Skeletal muscle satellite cell (primary cell): ENCODE data around the gene ZSCAN12.

Experiments used
- H3K27me3 ChIP-seq: 2 replicates; pipeline ENCODE4 v1.7.0; 2013; ENCODE audit warnings: low read length; ENCODE audit not compliant: control insufficient read depth, insufficient read depth
- H3K36me3 ChIP-seq: 2 replicates; pipeline ENCODE4 v1.7.0; 2013; ENCODE audit warnings: mild to moderate bottlenecking, control low read depth, low read length; ENCODE audit not compliant: insufficient read depth
- H3K4me1 ChIP-seq: 2 replicates; pipeline ENCODE4 v1.7.0; 2013; ENCODE audit warnings: low read length; ENCODE audit not compliant: control insufficient read depth, insufficient read depth
- H3K4me2 ChIP-seq: 2 replicates; pipeline ENCODE4 v1.7.0; 2013; ENCODE audit warnings: mild to moderate bottlenecking, low read length
- H3K4me3 ChIP-seq: 2 replicates; pipeline ENCODE4 v1.7.0; 2013; ENCODE audit warnings: low read length
- H3K9ac ChIP-seq: 2 replicates; pipeline ENCODE4 v1.7.0; 2013; ENCODE audit warnings: mild to moderate bottlenecking, low read depth, low read length, moderate library complexity
- H3K9me3 ChIP-seq: replicated peaks from 2 replicates; pipeline ENCODE4 v1.7.0; 2013; ENCODE audit warnings: mild to moderate bottlenecking, control low read depth, low read length

The ZSCAN12 gene

GRCh38 chr6:28351087-28351486 lies 48.5 kb downstream of the ZSCAN12 start:
- H3K4me1 ChIP-seq = peaks cover 37% of the 10 kb centered on the region
- no peaks in the 10 kb centered on the region for H3K9me3 ChIP-seq
- H3K9ac ChIP-seq = peak overlapping the region; percentile 82
- peak overlapping the region; percentile 87 for H3K4me2 ChIP-seq
- peaks cover under 1% of the 10 kb centered on the region for H3K27me3 ChIP-seq
- no peaks in the 10 kb centered on the region for H3K36me3 ChIP-seq
- H3K4me3 ChIP-seq = peak overlapping the region; percentile 87

- Histone ChIP-seq H3K27me3 (peaks cover 5% of the 10 kb centered on the region), H3K36me3 (no peaks in the 10 kb centered on the region), H3K4me3 (peak within 1 kb of the TSS; percentile 87), H3K4me2 (peak within 1 kb of the TSS; percentile 87), H3K9me3 (no peaks in the 10 kb centered on the region), H3K4me1 (peaks cover 32% of the 10 kb centered on the region), H3K9ac (peak within 1 kb of the TSS; percentile 82)
Measured at GRCh38 chr6:28349892-28350737, 49.4 kb downstream of the ZSCAN12 start, which contains the start of gene ZKSCAN3. Gene ZKSCAN3, plus strand, starts transcription at chr6:28349947. Its CDS starts 9,640 bp downstream, at chr6:28359587.

GRCh38 chr6:28349344-28349891 lies 50.1 kb downstream of the ZSCAN12 start:
- Histone ChIP-seq H3K36me3 (no peaks in the 10 kb centered on the region), H3K9me3 (no peaks in the 10 kb centered on the region), H3K4me1 (peaks cover 25% of the 10 kb centered on the region), H3K9ac (peak overlapping the region; percentile 82), H3K27me3 (peaks cover 5% of the 10 kb centered on the region), H3K4me2 (peak overlapping the region; percentile 87), H3K4me3 (peak overlapping the region; percentile 87)

GRCh38 chr6:28347119-28347518 lies 52.4 kb downstream of the ZSCAN12 start:
- Histone ChIP-seq H3K4me1 (peaks cover 10% of the 10 kb centered on the region), H3K9me3 (no peaks in the 10 kb centered on the region), H3K4me3 (no peak overlapping the region), H3K9ac (no peak overlapping the region), H3K4me2 (no peak overlapping the region), H3K27me3 (peaks cover 5% of the 10 kb centered on the region), H3K36me3 (no peaks in the 10 kb centered on the region)

GRCh38 chr6:28345201-28345600 lies 54.3 kb downstream of the ZSCAN12 start:
- no peaks in the 10 kb centered on the region for H3K36me3 ChIP-seq
- H3K27me3 ChIP-seq = peaks cover 5% of the 10 kb centered on the region
- H3K4me2 ChIP-seq = no peak overlapping the region
- H3K9ac ChIP-seq = no peak overlapping the region
- no peaks in the 10 kb centered on the region for H3K4me1 ChIP-seq
- H3K9me3 ChIP-seq = no peaks in the 10 kb centered on the region
- no peak overlapping the region for H3K4me3 ChIP-seq

- no peak overlapping the region for H3K4me3 ChIP-seq
- no peak overlapping the region for H3K9ac ChIP-seq
- no peaks in the 10 kb centered on the region for H3K36me3 ChIP-seq
- H3K4me2 ChIP-seq = no peak overlapping the region
- H3K4me1 ChIP-seq = no peaks in the 10 kb centered on the region
- H3K27me3 ChIP-seq = peaks cover 5% of the 10 kb centered on the region
- H3K9me3 ChIP-seq = no peaks in the 10 kb centered on the region
Measured at GRCh38 chr6:28343898-28344677, 55.5 kb downstream of the ZSCAN12 start.

GRCh38 chr6:28340310-28341095 lies 59.0 kb downstream of the ZSCAN12 start:
- no peak overlapping the region for H3K9ac ChIP-seq
- H3K9me3 ChIP-seq = no peaks in the 10 kb centered on the region
- H3K4me2 ChIP-seq = no peak overlapping the region
- no peaks in the 10 kb centered on the region for H3K36me3 ChIP-seq
- no peak overlapping the region for H3K4me3 ChIP-seq
- H3K4me1 ChIP-seq = peaks cover 8% of the 10 kb centered on the region
- H3K27me3 ChIP-seq = no peaks in the 10 kb centered on the region

GRCh38 chr6:28337121-28337520 lies 62.4 kb downstream of the ZSCAN12 start:
- no peaks in the 10 kb centered on the region for H3K36me3 ChIP-seq
- no peaks in the 10 kb centered on the region for H3K27me3 ChIP-seq
- peaks cover 8% of the 10 kb centered on the region for H3K4me1 ChIP-seq
- H3K4me3 ChIP-seq = no peak overlapping the region
- H3K4me2 ChIP-seq = peak overlapping the region; percentile 93
- H3K9me3 ChIP-seq = no peaks in the 10 kb centered on the region
- H3K9ac ChIP-seq = no peak overlapping the region

- Histone ChIP-seq H3K27me3 (no peaks in the 10 kb centered on the region), H3K36me3 (no peaks in the 10 kb centered on the region), H3K4me3 (peak overlapping the region; percentile 84), H3K4me1 (peaks cover 8% of the 10 kb centered on the region), H3K4me2 (peak overlapping the region; percentile 93), H3K9ac (peak overlapping the region; percentile 85), H3K9me3 (no peaks in the 10 kb centered on the region)
Measured at GRCh38 chr6:28336284-28337120, 63.0 kb downstream of the ZSCAN12 start.

- Histone ChIP-seq H3K9me3 (no peaks in the 10 kb centered on the region), H3K27me3 (no peaks in the 10 kb centered on the region), H3K36me3 (no peaks in the 10 kb centered on the region), H3K4me1 (peaks cover 8% of the 10 kb centered on the region), H3K4me2 (peak within 1 kb of the TSS; percentile 93), H3K9ac (peak within 1 kb of the TSS; percentile 85), H3K4me3 (peak within 1 kb of the TSS; percentile 84)
Measured at GRCh38 chr6:28335564-28336283, 63.8 kb downstream of the ZSCAN12 start, which contains the start of gene ZSCAN31. Gene ZSCAN31, minus strand, starts transcription at chr6:28336148. Its CDS starts 6,465 bp downstream, at chr6:28329683.
